GM18951 (cell line): ENCODE data around the gene COPZ2.
"Not testable (repeated sequence)": the region's sequence is repeated elsewhere in the genome, so short reads cannot be mapped to it uniquely, and the experiment has no call there.

Source experiments
- POLR2A ChIP-seq: IDR thresholded peaks from 4 replicates; pipeline ENCODE4 v1.6.1; 2011; ENCODE audit warnings: mild to moderate bottlenecking; ENCODE audit not compliant: insufficient read length, insufficient read depth; ENCODE audit errors: extremely low read depth
- in situ Hi-C: fragments of 300-500 bp; cut with MboI; formaldehyde crosslinking; loops from one replicate; pipeline ENCODE4 v1.12.0; 2022; ENCODE audit warnings: low sequenced_read_pairs, mixed read lengths, inconsistent platforms; ENCODE audit not compliant: unreplicated experiment

Gene COPZ2, protein sequence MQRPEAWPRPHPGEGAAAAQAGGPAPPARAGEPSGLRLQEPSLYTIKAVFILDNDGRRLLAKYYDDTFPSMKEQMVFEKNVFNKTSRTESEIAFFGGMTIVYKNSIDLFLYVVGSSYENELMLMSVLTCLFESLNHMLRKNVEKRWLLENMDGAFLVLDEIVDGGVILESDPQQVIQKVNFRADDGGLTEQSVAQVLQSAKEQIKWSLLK

DNA sequence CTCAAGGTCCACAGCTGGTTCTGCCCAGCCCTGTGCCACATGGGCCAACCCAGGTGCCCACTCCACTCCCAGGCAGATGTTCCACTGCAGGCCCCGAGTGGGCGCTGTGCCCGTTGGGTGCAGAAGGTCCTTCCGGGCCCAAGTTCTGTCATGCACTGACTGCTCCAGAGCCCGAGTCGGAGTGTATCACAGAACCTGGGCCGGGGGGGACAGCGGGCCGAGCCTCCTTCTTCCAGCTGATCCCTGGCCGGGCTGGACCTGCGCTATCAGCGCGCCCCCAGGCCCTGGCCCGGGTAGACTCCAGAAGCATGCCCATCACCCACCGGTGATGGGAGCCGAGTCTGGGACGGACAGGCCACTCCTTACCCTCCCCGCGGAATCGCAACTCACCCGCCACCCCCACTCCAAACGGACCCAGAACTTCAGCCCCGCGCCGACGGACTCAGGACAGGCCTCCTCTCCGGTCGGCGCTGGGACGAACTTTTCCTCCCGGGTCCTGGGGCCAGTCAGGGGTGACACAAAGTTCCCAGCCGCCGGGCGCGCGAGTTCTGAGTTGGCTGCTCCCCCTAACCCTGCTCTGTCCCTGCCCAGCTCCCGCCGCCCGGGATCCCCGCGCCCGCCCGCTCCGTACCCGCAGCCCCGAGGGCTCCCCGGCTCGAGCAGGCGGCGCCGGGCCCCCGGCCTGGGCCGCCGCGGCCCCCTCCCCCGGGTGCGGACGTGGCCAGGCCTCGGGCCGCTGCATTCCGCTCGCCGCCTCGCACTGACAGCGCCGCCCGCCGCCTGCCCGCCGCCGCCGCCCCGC, at the start of gene COPZ2:
COPZ2 (minus strand) TSS at position 762 of the 802 bp plus-strand sequence; CDS start at position 742, 20 bp downstream.
- in situ Hi-C loops, result loop anchor here (10.0 kb wide), 1 partner anchor 98 kb away; no protein-coding TSS in a partner anchor

DNA sequence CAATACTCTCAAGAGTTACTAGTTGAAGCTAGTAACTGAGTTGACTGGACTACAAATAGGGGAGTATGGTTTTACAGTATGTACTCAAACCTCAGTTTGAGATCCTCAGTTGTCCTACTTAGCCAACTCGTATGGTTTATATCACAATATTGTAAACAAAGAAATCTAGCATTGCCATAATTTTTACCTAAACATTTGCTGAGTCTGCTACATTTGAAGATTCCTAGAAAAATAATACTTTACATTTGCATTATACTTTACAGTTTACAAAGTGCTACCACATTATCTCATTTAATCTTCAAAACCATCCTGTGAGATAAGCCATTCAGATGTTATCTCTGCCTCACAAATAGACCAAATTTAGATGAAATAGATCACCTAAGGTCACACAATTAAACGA, 47.3 kb upstream of the COPZ2 start:
- no peak for TF ChIP-seq POLR2A
- in situ Hi-C loops, result no loop called here

More for the DNA sequence above, at the start of gene COPZ2:
- TF ChIP-seq POLR2A, result no peak

- in situ Hi-C loops, result no loop called here
- no peak for TF ChIP-seq POLR2A
These were observed 44.3 kb upstream of the COPZ2 start for GRCh38 chr17:48081858-48082257.

GRCh38 chr17:48077152-48077551, 39.6 kb upstream of the COPZ2 start:
- in situ Hi-C loops, result not testable (repeated sequence)

DNA sequence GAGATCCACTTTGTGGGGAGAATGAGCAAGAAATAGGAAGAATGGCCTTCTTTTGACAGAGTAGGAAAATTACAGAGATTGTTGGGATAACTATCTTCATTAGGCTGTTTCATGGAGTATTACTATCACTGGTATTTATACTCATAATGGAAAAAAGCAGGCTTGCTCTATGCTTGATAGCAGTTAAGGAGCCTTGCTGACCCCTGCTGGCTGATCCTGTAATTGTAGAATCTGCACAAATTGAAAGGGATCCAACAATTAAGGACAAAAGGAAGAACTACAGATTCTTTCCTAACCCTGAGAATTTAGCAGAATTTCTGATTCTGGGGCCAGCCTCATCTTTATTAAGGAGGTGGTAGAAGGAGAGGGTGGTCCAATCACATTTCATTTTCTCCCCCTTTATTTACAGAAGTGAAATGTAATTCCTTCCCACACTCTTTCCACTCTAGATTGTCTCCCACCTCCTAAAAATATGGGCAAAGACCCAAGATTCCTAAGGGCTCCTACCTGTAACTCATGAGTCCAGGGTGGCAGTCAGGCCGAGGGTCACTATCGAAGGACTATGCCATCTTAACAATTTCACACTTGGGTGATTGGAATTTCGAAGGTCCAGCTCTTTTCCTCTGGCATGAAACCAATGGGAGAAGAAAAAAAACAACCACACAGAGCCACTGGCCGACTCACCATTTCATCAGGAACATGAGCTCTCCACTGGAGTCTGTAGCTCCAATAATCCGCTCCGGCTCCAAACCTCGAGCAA, 36.9 kb upstream of the COPZ2 start:
- no peak for TF ChIP-seq POLR2A
- in situ Hi-C loops, result no loop called here

- in situ Hi-C loops, result not testable (repeated sequence)
These were observed 36.0 kb upstream of the COPZ2 start for GRCh38 chr17:48073566-48074094.

DNA sequence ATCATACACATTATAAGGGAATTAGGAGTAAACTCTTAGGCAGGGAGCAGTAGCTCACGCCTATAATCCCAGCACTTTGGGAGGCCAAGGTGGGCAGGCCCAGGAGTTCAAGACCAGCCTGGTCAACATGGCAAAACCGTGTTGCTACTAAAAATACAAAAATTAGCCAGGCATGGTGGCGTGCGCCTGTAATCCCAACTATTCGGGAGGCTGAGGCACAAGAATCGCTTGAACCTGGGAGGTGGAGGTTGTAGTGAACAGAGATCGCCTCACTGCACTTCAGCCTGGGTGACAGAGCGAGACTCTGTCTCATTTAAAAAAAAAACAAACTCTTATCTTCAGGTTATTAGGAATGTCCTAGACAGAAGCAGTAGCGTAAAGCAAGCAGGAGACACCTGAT, 35.2 kb upstream of the COPZ2 start:
- in situ Hi-C loops, result not testable (repeated sequence)

DNA sequence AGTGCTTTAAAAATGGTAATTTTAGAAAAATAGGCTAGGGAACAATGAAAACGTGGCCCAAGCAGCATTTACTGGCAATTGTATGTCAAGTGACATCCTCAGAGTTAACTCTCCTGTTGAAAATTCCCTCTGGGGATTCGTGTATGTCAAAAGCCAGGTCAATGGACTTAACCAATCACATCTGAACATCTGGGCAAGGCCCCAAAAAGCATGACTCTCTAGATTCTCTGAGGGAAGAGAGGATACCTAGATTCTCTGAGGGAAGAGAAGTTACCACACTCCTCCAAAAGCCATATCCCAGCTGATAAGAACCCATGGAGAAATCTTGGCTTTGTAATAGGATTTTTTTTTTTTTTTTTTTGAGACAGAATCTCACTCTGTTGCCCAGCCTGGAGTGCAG, 34.1 kb upstream of the COPZ2 start:
- in situ Hi-C loops, result no loop called here

GRCh38 chr17:48070195-48070594, 32.6 kb upstream of the COPZ2 start:
- in situ Hi-C loops, result no loop called here
- TF ChIP-seq POLR2A, result no peak

More for the DNA sequence above, 34.1 kb upstream of the COPZ2 start:
- TF ChIP-seq POLR2A, result no peak

DNA sequence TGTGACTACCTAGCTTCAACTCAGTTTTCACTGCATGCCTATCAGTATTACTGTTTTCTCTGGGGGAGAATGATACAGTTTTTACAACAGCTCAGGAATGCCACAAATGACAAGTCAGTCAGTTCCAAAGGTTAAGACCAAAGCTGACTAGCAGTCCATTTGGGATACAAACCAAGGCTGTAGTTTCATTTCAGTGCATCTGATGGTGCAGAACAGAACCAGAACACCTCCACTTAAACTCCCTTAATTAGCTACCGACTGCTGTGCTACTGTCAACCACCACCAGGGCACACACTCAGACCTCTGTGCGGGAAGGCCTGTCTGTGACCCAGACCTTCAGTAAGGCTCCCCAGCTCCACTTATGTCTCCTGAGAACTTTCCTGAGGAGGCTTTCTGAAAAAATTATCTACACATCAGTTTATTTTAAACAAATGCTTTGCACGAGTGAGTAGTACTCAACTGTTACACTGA, 30.9 kb upstream of the COPZ2 start:
- TF ChIP-seq POLR2A, result no peak
- in situ Hi-C loops, result loop anchor here (5.0 kb wide), 1 partner anchor 41 kb away; no protein-coding TSS in a partner anchor

DNA sequence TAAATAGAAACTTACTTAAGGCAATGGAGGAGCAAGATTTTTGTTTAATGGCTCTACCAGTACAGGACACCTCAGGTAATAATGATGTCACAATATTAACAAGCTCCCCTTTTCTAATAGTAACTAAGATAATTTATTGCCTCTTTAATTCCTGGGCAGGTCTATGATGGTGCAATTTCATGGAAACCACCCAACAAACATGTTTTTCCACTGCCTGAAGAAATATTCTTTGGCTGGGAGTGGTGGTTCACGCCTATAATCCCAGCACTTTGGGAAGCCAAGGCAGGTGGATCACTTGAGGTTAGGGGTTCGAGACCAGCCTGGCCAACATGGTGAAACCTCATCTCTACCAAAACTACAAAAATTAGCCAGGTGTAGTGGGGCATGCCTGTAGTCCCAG, 30.2 kb upstream of the COPZ2 start:
- in situ Hi-C loops, result loop anchor here (5.0 kb wide), 1 partner anchor 41 kb away; no protein-coding TSS in a partner anchor

DNA sequence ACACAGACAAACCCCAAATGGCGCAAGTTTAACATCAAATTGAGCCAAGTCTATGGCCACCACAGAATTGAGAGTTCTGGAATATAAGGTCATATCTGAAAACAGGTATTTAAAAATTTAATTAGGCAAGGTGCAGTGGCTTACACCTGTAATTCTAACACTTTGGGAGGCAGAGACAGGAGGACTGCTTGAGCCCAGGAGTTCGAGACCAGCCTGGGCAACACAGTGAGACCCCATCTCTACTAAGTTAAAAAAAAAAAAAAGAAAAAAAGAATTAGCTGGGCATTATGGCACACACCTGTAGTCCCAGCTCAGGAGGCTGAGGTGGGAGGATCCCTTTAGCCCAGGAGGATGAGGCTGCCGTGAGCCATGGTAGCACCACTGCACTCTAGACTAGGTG, 29.6 kb upstream of the COPZ2 start:
- in situ Hi-C loops, result loop anchor here (5.0 kb wide), 1 partner anchor 40 kb away; no protein-coding TSS in a partner anchor

DNA sequence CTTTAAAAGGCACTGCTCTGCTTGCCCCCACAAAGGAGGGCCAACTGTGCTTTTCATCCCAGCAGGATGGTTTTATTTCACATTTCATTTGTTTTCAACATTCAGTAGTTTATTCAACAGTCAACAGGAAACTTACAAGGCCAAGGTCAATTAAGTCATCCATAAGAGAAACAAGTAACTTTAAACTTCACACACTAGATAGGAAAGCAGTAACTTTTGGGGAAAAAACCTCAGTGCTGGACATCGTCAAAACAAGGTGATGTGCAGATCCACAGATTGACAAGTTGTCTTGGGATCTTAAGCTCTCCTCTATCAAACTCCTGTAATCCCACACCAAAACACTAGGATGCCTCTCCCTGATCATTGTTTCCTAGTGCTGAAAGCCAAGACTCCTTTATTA, 29.1 kb upstream of the COPZ2 start:
- no peak for TF ChIP-seq POLR2A
- in situ Hi-C loops, result loop anchor here (5.0 kb wide), 1 partner anchor 39 kb away; no protein-coding TSS in a partner anchor

More for the DNA sequence above, 29.6 kb upstream of the COPZ2 start:
- TF ChIP-seq POLR2A, result no peak
